DMS 273 (cell line): ENCODE results near the gene SFXN5.
"Not testable (repeated sequence)": the region's sequence is repeated elsewhere in the genome, so short reads cannot be mapped to it uniquely, and the experiment has no call there.

ENCODE experiments used
- DNase-seq: peaks from one replicate; lab custom pipeline; 2025; ENCODE audit not compliant: unreplicated experiment; lab: John Stamatoyannopoulos, UW

The SFXN5 gene

GRCh38 chr2:73071360-73072128, at the start of gene SFXN5:
TSS of gene SFXN5 (minus strand) at chr2:73071712. CDS start at chr2:73071705, 7 bp downstream.
- peak; percentile 98 for DNase-seq

- not testable (repeated sequence) for DNase-seq
Observed at GRCh38 chr2:73119611-73120239, 48.2 kb upstream of the SFXN5 start.

GRCh38 chr2:73117441-73117840, 45.9 kb upstream of the SFXN5 start:
- no peak for DNase-seq

GRCh38 chr2:73116182-73116960, 44.9 kb upstream of the SFXN5 start:
- DNase-seq: no peak

GRCh38 chr2:73114273-73114867, 42.9 kb upstream of the SFXN5 start:
- DNase-seq: peak; percentile 57

GRCh38 chr2:73112913-73113854, 41.7 kb upstream of the SFXN5 start, which contains the start of gene RAB11FIP5:
TSS of gene RAB11FIP5 (minus strand) at chr2:73112948. CDS start at chr2:73112777, 171 bp downstream.
- DNase-seq: peak; percentile 91

GRCh38 chr2:73112026-73112912, 40.8 kb upstream of the SFXN5 start:
- DNase-seq: peak; percentile 68

- peak; percentile 73 for DNase-seq
Observed at GRCh38 chr2:73111073-73112025, 39.8 kb upstream of the SFXN5 start.

- DNase-seq: peak; percentile 69
Observed at GRCh38 chr2:73110168-73111072, 38.9 kb upstream of the SFXN5 start.

GRCh38 chr2:73109431-73110167, 38.1 kb upstream of the SFXN5 start:
- DNase-seq: no peak

GRCh38 chr2:73107211-73107926, 35.9 kb upstream of the SFXN5 start:
- DNase-seq: peak; percentile 44

- no peak for DNase-seq
Observed at GRCh38 chr2:73106791-73107190, 35.3 kb upstream of the SFXN5 start.

- DNase-seq: no peak
Observed at GRCh38 chr2:73105511-73105971, 34.0 kb upstream of the SFXN5 start.

GRCh38 chr2:73104933-73105332, 33.4 kb upstream of the SFXN5 start:
- no peak for DNase-seq

GRCh38 chr2:73103018-73103542, 31.6 kb upstream of the SFXN5 start:
- DNase-seq: peak; percentile 42
